ENCODE measurements around the gene LRIG2. TPM values are rescaled to one million over a fixed set of nuclear protein-coding genes. Genes with fewer than 3 reads are reported as not detected.
"Not testable (repeated sequence)": the region's sequence is repeated elsewhere in the genome, so short reads cannot be mapped to it uniquely, and the experiment has no call there.

Gene LRIG2
- total RNA-seq, 1 donor from 2014 or later: 11.0 TPM

GRCh38 chr1:113057006-113057405 lies 16.0 kb upstream of the LRIG2 start:
- DNase-seq (ENCODE audit: low read depth): peak; percentile 57

GRCh38 chr1:113058941-113059706 lies 13.9 kb upstream of the LRIG2 start:
- DNase-seq (ENCODE audit: low read depth): no peak

GRCh38 chr1:113063456-113063855 lies 9.5 kb upstream of the LRIG2 start:
- not testable (repeated sequence) for DNase-seq (ENCODE audit: low read depth)

- no peak for DNase-seq (ENCODE audit: low read depth)
Observed at GRCh38 chr1:113072141-113072756, 749 bp upstream of the LRIG2 start.

GRCh38 chr1:113073479-113073950 lies 517 bp downstream of the LRIG2 start:
- peak; percentile 79 for DNase-seq (ENCODE audit: low read depth)

GRCh38 chr1:113074237-113074636 lies 1.2 kb downstream of the LRIG2 start:
- no peak for DNase-seq (ENCODE audit: low read depth)

- DNase-seq (ENCODE audit: low read depth): not testable (repeated sequence)
Observed at GRCh38 chr1:113077978-113078377, 5.0 kb downstream of the LRIG2 start.

GRCh38 chr1:113086541-113086940 lies 13.5 kb downstream of the LRIG2 start:
- DNase-seq (ENCODE audit: low read depth): no peak

- DNase-seq (ENCODE audit: low read depth): no peak
Observed at GRCh38 chr1:113088972-113089371, 16.0 kb downstream of the LRIG2 start.

GRCh38 chr1:113090051-113090450 lies 17.1 kb downstream of the LRIG2 start:
- DNase-seq (ENCODE audit: low read depth): no peak

- DNase-seq (ENCODE audit: low read depth): no peak
Observed at GRCh38 chr1:113091988-113092594, 19.1 kb downstream of the LRIG2 start.

- DNase-seq (ENCODE audit: low read depth): no peak
Observed at GRCh38 chr1:113094506-113094905, 21.5 kb downstream of the LRIG2 start.

- DNase-seq (ENCODE audit: low read depth): no peak
Observed at GRCh38 chr1:113095790-113096455, 22.9 kb downstream of the LRIG2 start.

- DNase-seq (ENCODE audit: low read depth): no peak
Observed at GRCh38 chr1:113096493-113096892, 23.5 kb downstream of the LRIG2 start.

GRCh38 chr1:113101588-113101987 lies 28.6 kb downstream of the LRIG2 start:
- no peak for DNase-seq (ENCODE audit: low read depth)

GRCh38 chr1:113103048-113103447 lies 30.1 kb downstream of the LRIG2 start:
- no peak for DNase-seq (ENCODE audit: low read depth)

- DNase-seq (ENCODE audit: low read depth): no peak
Observed at GRCh38 chr1:113103977-113104376, 31.0 kb downstream of the LRIG2 start.

GRCh38 chr1:113106910-113107309 lies 33.9 kb downstream of the LRIG2 start:
- no peak for DNase-seq (ENCODE audit: low read depth)

GRCh38 chr1:113109908-113110554 lies 37.0 kb downstream of the LRIG2 start:
- DNase-seq (ENCODE audit: low read depth): peak; percentile 75

- DNase-seq (ENCODE audit: low read depth): no peak
Observed at GRCh38 chr1:113118266-113118665, 45.3 kb downstream of the LRIG2 start.

- peak; percentile 26 for DNase-seq (ENCODE audit: low read depth)
Observed at GRCh38 chr1:113123737-113124136, 50.7 kb downstream of the LRIG2 start.
